ENCODE data around the gene LACTB. TPM values are rescaled to one million over a fixed set of nuclear protein-coding genes. Genes with fewer than 3 reads are reported as not detected.

Gene LACTB
- 8.1 and 19.8 TPM in 2 replicates for polyA plus RNA-seq (2011; rRNA removed)
- 3.2 and 3.3 TPM in 2 replicates for polyA minus RNA-seq (2011; rRNA and poly(A)+ RNA removed)

DNA sequence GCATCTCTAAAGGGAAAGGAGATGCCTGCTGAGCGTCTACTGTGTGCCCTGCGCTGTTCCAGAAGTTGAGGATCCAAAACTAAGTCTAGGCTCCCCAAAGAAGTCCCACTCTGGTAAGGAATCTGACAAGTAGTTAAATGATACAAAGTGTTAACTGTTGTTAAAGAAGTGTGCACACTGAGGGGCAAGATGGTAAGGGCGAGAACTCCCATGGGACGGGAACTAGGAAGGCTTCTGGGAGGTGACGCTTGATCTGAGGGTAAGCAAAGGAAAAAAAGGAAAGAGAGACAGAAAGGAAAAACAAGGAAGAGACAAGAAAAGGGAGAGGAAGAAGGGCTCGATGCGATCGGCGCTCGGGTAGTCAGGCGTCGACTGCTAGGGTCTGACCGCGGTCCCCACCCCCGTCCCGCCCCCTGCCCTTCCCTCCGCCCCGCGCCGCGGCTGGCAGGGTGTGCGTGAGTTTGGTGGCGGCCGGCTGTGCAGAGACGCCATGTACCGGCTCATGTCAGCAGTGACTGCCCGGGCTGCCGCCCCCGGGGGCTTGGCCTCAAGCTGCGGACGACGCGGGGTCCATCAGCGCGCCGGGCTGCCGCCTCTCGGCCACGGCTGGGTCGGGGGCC lies at the start of gene LACTB:
LACTB (plus strand) TSS at position 480 of the 620 bp plus-strand sequence; CDS start at position 491, 11 bp downstream.
- no peaks in the 10 kb centered on the region for H3K36me3 ChIP-seq (ENCODE audit: control insufficient read depth, insufficient read depth, low read length)
- H3K4me3 ChIP-seq (ENCODE audit: low read depth, low read length): peak within 1 kb of the TSS; percentile 99
- ChIA-PET CTCF (no interaction called here), POLR2A (no interaction called here)
- TF ChIP-seq, protein P1, sequence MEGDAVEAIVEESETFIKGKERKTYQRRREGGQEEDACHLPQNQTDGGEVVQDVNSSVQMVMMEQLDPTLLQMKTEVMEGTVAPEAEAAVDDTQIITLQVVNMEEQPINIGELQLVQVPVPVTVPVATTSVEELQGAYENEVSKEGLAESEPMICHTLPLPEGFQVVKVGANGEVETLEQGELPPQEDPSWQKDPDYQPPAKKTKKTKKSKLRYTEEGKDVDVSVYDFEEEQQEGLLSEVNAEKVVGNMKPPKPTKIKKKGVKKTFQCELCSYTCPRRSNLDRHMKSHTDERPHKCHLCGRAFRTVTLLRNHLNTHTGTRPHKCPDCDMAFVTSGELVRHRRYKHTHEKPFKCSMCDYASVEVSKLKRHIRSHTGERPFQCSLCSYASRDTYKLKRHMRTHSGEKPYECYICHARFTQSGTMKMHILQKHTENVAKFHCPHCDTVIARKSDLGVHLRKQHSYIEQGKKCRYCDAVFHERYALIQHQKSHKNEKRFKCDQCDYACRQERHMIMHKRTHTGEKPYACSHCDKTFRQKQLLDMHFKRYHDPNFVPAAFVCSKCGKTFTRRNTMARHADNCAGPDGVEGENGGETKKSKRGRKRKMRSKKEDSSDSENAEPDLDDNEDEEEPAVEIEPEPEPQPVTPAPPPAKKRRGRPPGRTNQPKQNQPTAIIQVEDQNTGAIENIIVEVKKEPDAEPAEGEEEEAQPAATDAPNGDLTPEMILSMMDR (IDR thresholded peaks at IDR 0.05; ENCODE audit: insufficient read depth, low read depth, low read length): no peak
- H3K27me3 ChIP-seq (ENCODE audit: control insufficient read depth, insufficient read depth, low read length): no peaks in the 10 kb centered on the region
- no peak for DNase-seq (ENCODE audit: low read depth)

GRCh38 chr15:63072023-63072650 lies 49.5 kb upstream of the LACTB start:
- Histone ChIP-seq H3K36me3 (ENCODE audit: control insufficient read depth, insufficient read depth, low read length) (peaks cover 24% of the 10 kb centered on the region), H3K27me3 (ENCODE audit: control insufficient read depth, insufficient read depth, low read length) (no peaks in the 10 kb centered on the region), H3K4me3 (ENCODE audit: low read depth, low read length) (no peak overlapping the region)
- TF ChIP-seq, protein P1 (IDR thresholded peaks at IDR 0.05; ENCODE audit: insufficient read depth, low read depth, low read length): no peak
- DNase-seq (ENCODE audit: low read depth): no peak
- CTCF ChIA-PET: interaction anchor here (0.7 to 1.7 kb wide), 2 partner anchors 15 to 179 kb away, joined by 3 to 4 read pairs; no protein-coding TSS in a partner anchor
- POLR2A ChIA-PET: no interaction called here

GRCh38 chr15:63072809-63073277 lies 48.8 kb upstream of the LACTB start:
- H3K4me3 ChIP-seq (ENCODE audit: low read depth, low read length): no peak overlapping the region
- ChIA-PET CTCF (interaction anchor here (0.7 to 1.1 kb wide), 2 partner anchors 24 to 178 kb away, joined by 3 to 4 read pairs; no protein-coding TSS in a partner anchor), POLR2A (interaction anchor here (0.8 kb wide), 1 partner anchor 10 kb away, joined by 4 read pairs; no protein-coding TSS in a partner anchor)
- no peak for DNase-seq (ENCODE audit: low read depth)
- H3K27me3 ChIP-seq (ENCODE audit: control insufficient read depth, insufficient read depth, low read length): no peaks in the 10 kb centered on the region
- peaks cover 21% of the 10 kb centered on the region for H3K36me3 ChIP-seq (ENCODE audit: control insufficient read depth, insufficient read depth, low read length)
- TF ChIP-seq, protein P1 (IDR thresholded peaks at IDR 0.05; ENCODE audit: insufficient read depth, low read depth, low read length): no peak

- Histone ChIP-seq H3K27me3 (ENCODE audit: control insufficient read depth, insufficient read depth, low read length) (no peaks in the 10 kb centered on the region), H3K4me3 (ENCODE audit: low read depth, low read length) (no peak overlapping the region), H3K36me3 (ENCODE audit: control insufficient read depth, insufficient read depth, low read length) (peaks cover 16% of the 10 kb centered on the region)
- POLR2A ChIA-PET: no interaction called here
- no peak for DNase-seq (ENCODE audit: low read depth)
- CTCF ChIA-PET: interaction anchor here (1.1 kb wide), 2 partner anchors 12 to 25 kb away, joined by 3 to 4 read pairs; no protein-coding TSS in a partner anchor
- TF ChIP-seq, protein P1 (IDR thresholded peaks at IDR 0.05; ENCODE audit: insufficient read depth, low read depth, low read length): no peak
Observed at GRCh38 chr15:63073497-63074172, 48.0 kb upstream of the LACTB start.

Measured in BJ (cell line).